Measurements from ENCODE around the gene ADARB1. TPM values are rescaled to one million over a fixed set of nuclear protein-coding genes. Genes with fewer than 3 reads are reported as not detected.

Gene ADARB1
- total RNA-seq, 1 donor from 2014 or later, result 21.8 TPM

DNA sequence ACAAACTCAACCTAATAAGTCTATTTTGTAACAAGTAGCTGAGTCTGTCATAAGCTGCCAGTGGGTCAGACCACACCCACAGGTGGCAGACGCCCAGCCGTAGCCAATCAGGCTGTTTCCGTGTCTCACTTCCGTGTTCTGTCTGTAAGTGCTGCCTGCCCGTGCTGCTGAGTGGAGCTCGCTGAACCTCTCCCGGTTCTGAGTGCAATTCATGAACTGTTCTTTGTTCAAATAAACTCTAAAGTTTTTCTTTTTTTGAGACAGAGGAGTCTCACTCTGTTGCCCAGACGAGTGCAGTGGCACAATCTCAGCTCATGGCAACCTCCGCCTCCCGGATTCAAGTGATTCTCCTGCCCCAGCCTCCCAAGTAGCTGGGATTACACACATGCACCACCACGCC lies 188.2 kb downstream of the ADARB1 start:
- Mint-ChIP-seq H3K36me3 (ENCODE audit: low read depth) (peaks cover 25% of the 10 kb centered on the region), H3K9me3 (no peaks in the 10 kb centered on the region), H3K4me3 (no peak overlapping the region), H3K27me3 (peaks cover 3% of the 10 kb centered on the region), H3K27ac (no peak overlapping the region), H3K4me1 (peaks cover 15% of the 10 kb centered on the region)
- no peak for DNase-seq
- intact Hi-C loops (cut with micrococcal nuclease), result no loop called here

DNA sequence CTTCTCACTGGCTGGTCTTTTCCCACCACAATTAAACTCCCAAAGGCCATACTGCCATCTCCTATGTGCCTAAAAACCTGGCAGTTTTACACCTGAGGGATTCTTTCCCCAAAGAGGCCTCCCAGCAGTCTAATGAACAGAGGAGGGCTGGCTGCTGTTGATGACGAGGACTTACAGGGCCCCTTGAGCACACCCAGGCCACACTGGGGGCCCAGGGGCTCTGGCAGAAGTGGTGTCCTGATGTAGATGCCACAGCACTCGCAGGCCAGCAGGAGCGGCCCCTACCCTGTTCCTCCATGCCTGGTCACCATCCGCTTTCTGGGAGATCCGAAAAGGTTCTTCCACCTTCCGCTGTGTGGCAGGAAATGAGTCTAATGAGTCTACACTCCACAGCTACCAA lies 189.2 kb downstream of the ADARB1 start:
- DNase-seq, result no peak
- Mint-ChIP-seq H3K4me1 (peaks cover 15% of the 10 kb centered on the region), H3K4me3 (no peak overlapping the region), H3K36me3 (ENCODE audit: low read depth) (peaks cover 31% of the 10 kb centered on the region), H3K27me3 (peaks cover 3% of the 10 kb centered on the region), H3K9me3 (no peaks in the 10 kb centered on the region), H3K27ac (no peak overlapping the region)
- intact Hi-C loops (cut with micrococcal nuclease), result no loop called here

DNA sequence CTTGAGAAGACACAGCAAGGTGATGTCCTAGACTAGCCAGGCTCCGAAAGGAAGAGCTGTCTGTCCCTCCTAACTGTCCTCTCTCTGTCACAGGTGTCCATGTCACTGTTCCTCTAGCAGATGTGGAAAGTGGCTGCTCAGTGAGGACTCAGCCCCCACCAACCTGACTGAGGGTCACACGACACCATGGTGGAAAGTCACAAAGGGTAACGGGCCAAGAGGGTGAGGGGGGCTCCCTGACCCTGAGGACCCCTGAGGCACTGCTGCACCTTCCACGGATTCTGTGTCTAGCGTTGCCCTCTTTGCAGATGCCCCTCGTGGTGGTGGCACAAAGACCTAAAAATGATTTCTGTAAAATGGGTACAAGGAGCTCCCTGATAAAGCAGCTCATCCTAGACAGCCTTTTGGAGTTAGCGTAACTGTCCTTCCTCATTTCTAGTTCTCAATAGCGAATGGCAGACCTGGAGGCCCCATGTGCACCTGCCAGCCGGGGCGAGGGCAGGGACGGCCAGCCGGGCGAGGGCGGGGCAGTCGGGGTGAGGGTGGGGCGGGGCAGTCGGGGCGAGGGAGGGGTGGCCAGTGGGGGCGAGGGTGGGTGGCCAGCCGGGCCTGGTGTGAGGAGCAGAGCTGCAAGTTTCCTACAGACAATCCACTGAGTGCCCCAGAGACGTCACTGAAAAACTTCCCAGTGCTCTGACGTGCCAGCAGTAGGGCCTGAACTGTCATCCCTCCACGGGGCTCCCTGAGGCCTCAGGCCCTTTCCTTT lies 189.9 kb downstream of the ADARB1 start:
- Mint-ChIP-seq H3K9me3 (no peaks in the 10 kb centered on the region), H3K27ac (no peak overlapping the region), H3K4me3 (no peak overlapping the region), H3K36me3 (ENCODE audit: low read depth) (peaks cover 31% of the 10 kb centered on the region), H3K27me3 (peaks cover under 1% of the 10 kb centered on the region), H3K4me1 (peaks cover 15% of the 10 kb centered on the region)
- intact Hi-C loops (cut with micrococcal nuclease), result no loop called here
- no peak for DNase-seq

DNA sequence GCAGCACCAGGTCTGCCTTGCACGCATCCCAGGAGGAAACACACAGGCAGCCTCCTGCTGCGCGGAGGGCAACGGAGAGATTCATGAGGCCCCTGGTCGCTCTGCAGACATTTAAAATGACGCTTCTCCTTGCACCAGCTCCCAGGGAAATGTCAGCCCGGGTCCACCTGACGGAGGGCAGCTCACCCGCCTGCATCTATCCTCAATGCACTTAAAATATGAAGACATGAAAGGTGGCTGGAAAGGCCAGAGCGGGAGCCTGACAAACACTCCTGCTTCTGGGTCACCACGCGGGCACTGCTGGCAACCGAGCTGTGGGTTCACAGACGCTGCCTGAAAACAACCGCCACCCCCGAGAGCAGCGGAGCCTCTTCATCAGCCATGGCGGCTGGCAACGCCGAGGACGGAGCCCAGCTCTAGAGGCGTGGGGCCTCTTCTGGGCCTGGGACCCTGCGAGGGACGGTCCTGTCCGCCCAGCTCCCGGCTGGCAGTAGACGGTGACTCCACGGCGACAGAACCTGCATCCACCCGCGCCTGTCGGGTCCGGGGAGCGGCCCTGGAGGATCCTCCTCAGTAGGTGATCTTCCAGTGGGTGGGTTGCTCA lies 190.6 kb downstream of the ADARB1 start:
- Mint-ChIP-seq H3K27ac (no peak overlapping the region), H3K36me3 (ENCODE audit: low read depth) (peaks cover 33% of the 10 kb centered on the region), H3K4me3 (no peak overlapping the region), H3K27me3 (no peaks in the 10 kb centered on the region), H3K4me1 (peaks cover 15% of the 10 kb centered on the region), H3K9me3 (no peaks in the 10 kb centered on the region)
- intact Hi-C loops (cut with micrococcal nuclease), result no loop called here
- no peak for DNase-seq

DNA sequence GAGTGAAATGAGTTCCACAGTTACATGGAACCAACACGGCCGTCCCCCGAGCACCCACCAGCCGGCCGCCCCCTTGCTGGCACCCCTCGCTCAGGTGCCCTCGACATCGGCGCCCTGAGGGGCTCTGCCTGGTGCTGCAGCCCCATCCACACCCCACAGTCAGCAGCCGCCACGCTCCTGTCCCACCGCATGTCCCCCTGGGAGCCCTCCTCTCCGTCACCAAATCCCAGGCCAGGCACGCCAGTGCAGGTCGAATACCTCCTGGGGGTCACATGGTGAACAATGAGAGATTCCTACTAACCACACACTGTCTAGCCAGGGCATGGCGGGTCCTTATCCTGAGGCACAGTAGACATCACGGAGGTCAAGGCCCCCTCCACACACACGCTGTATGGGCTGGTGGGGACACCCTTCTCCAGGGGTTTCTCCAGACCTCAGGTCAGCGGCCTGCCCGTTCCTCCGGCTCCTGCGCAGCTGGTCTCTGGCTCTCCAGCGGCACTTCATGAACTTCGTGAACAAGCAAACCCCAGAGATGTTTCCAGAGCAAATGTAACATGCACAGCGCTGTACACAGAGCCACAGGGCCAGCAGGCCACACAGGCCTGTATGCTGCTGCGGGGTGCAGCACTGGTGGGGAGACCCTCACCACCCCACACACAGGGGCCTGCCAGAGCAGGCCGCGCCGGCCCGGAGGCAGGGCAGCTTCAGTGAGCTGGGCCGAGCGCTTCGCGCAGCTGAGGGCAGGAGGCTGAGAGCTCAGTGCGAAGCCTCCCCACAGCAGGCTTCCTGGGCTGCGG lies 191.5 kb downstream of the ADARB1 start:
- peaks cover 2% of the 10 kb centered on the region for H3K9me3 Mint-ChIP-seq
- H3K36me3 Mint-ChIP-seq (ENCODE audit: low read depth), result peaks cover 33% of the 10 kb centered on the region
- H3K4me1 Mint-ChIP-seq, result peaks cover 15% of the 10 kb centered on the region
- H3K27ac Mint-ChIP-seq, result peak overlapping the region; percentile 62
- no peaks in the 10 kb centered on the region for H3K27me3 Mint-ChIP-seq
- no peak for DNase-seq
- peak overlapping the region; percentile 44 for H3K4me3 Mint-ChIP-seq
- intact Hi-C loops (cut with micrococcal nuclease), result no loop called here

DNA sequence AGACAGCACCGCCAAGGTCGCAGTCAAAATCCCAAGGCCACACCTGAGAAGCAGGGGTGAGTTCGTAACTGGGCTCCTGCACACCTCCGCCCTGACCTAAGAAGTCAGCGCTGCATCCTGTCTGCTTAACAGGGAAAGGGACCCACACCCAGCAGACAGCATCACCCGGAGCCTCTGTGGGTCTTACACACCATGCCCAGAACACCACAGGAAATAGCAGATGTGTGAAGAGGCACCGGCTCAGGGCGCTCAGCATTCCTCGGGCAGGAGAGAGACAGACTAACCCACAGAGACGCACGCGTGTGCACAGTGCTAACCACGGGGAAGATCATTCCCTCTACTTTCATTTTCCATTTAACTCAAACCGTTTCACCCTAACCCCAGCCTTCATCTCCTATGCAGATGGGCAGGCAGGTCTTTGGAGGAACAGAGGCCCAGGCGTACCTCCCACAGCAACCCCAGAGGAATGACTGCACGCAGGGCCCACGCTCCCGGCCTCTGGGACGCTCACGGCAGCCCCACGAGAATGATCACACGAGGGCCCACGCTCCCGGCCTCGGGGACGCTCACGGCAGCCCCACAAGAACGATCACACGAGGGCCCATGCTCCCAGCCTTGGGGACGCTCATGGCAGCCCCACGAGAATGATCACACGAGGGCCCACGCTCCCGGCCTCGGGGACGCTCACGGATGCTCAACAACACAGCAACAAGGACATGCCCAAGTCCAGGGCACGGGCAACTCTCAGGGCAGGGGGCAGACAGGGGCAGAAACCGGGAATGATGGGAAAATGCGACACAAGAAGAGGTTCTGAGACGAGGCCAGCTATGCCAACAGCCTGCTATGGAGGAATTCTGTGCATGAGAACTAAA lies 192.4 kb downstream of the ADARB1 start:
- Mint-ChIP-seq H3K27me3 (no peaks in the 10 kb centered on the region), H3K36me3 (ENCODE audit: low read depth) (peaks cover 33% of the 10 kb centered on the region), H3K4me3 (peak overlapping the region; percentile 64), H3K9me3 (peaks cover 5% of the 10 kb centered on the region), H3K4me1 (peaks cover 15% of the 10 kb centered on the region), H3K27ac (peak overlapping the region; percentile 72)
- intact Hi-C loops (cut with micrococcal nuclease), result no loop called here
- peak; percentile 88 for DNase-seq

DNA sequence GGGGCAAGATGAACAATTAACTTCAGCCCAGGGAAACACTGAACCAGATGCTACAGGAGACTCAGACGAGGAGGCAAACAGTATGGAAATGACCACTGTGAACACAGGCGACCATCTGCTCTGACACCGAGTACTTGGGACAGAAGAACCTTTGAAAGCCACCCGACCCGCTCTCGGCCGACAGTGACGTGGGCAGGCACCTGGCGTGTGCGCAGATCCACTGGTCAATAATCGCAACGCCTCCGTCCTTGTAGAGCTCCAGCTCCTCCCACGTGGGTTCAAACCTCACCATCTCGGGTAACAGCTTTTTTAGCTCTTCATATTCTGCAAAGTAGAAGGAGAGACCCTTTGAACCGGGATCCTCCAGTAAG lies 193.0 kb downstream of the ADARB1 start:
- intact Hi-C loops (cut with micrococcal nuclease), result no loop called here
- no peak for DNase-seq
- peaks cover 5% of the 10 kb centered on the region for H3K9me3 Mint-ChIP-seq
- no peak overlapping the region for H3K27ac Mint-ChIP-seq
- no peak overlapping the region for H3K4me3 Mint-ChIP-seq
- peaks cover 15% of the 10 kb centered on the region for H3K4me1 Mint-ChIP-seq
- no peaks in the 10 kb centered on the region for H3K27me3 Mint-ChIP-seq
- H3K36me3 Mint-ChIP-seq (ENCODE audit: low read depth), result peaks cover 33% of the 10 kb centered on the region

DNA sequence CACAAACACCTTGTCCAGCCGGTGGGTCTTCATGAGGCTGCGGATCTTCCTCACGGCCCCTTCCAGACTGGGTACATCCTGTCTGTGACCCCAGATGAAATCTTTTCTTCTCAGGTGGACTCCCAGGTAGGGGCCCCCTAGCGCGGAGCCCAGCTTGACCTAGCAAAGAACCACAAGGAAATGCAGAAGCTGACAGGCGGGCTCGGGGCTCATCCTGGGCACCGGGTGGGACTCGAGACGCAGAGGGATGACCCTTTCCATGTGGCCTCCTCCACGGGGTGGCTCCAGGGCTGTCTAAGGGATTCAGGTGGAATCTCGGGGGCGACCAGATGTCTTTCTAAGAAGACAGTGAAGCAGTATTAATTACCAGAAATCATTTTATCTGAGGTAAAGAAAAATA lies 195.5 kb downstream of the ADARB1 start:
- H3K27me3 Mint-ChIP-seq, result no peaks in the 10 kb centered on the region
- no peak overlapping the region for H3K4me3 Mint-ChIP-seq
- DNase-seq, result no peak
- peaks cover 22% of the 10 kb centered on the region for H3K36me3 Mint-ChIP-seq (ENCODE audit: low read depth)
- H3K27ac Mint-ChIP-seq, result no peak overlapping the region
- H3K4me1 Mint-ChIP-seq, result peaks cover 15% of the 10 kb centered on the region
- H3K9me3 Mint-ChIP-seq, result peaks cover 5% of the 10 kb centered on the region
- intact Hi-C loops (cut with micrococcal nuclease), result loop anchor here (5.0 kb wide), 1 partner anchor 118 kb away; no protein-coding TSS in a partner anchor

DNA sequence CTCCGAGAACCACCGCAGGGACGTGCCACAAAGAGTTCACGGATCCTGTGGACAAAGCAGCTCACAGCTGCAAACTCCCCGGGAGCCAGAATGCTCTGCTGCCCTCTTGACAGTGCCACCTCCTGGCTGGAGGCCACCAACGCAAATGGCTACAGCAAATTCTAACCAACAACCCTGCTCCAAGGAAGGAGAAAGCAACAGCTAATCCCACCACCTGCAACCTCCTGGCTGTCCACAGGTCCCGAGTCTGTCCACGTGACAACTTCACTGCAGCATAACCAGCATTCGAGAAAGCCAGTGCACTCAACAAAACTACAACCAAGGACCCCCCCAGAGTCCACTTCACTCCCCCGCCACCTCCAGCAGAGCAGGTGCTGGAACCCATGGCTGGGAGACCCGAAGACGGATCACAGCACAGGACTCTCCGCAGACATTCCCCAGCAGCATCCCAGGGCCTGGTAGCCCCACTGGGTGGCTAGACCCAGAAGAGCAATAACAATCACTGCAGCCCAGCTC lies 196.0 kb downstream of the ADARB1 start:
- Mint-ChIP-seq H3K4me1 (peaks cover 15% of the 10 kb centered on the region), H3K27ac (no peak overlapping the region), H3K27me3 (no peaks in the 10 kb centered on the region), H3K36me3 (ENCODE audit: low read depth) (peaks cover 21% of the 10 kb centered on the region), H3K4me3 (no peak overlapping the region), H3K9me3 (peaks cover 5% of the 10 kb centered on the region)
- DNase-seq, result no peak
- intact Hi-C loops (cut with micrococcal nuclease), result loop anchor here (5.0 kb wide), 1 partner anchor 118 kb away; no protein-coding TSS in a partner anchor

Other genes starting within 250 kb of the ADARB1 start
- gene PTTG1IP, start 200.9 kb upstream of the ADARB1 start, total RNA-seq, result 44.2 and 46.5 TPM in 2 replicates
- gene ITGB2, start 153.7 kb upstream of the ADARB1 start, total RNA-seq, result 265 and 266 TPM in 2 replicates
- 74.6 and 80.8 TPM in 2 replicates for gene SLX9, start 134.6 kb upstream of the ADARB1 start, total RNA-seq
- 15.5 and 17.9 TPM in 2 replicates for gene POFUT2, start 213.3 kb downstream of the ADARB1 start, total RNA-seq

All from activated CD4-positive, alpha-beta T cell treated with anti-CD3 and anti-CD28 coated beads, Interleukin-2, amount 10 ng/mL, durations not matched to agents 24 days and 14 days (primary cell).